B cell (primary cell): Measurements from ENCODE around the gene MESD. TPM values are rescaled to one million over a fixed set of nuclear protein-coding genes. Genes with fewer than 3 reads are reported as not detected.

Experiments used
- ATAC-seq: fragments of 200-7000 bp; cut with Tn5 transposase; one replicate; pipeline ENCODE4 v1.10.0; 2021; ENCODE audit warnings: low read depth, mild to moderate bottlenecking, moderate number of reproducible peaks, moderate library complexity
- CTCF ChIA-PET: fragments of 350-600 bp; sonication (Branson Sonifier 250); formaldehyde crosslinking; loops from one replicate; lab custom pipeline; 2021; ENCODE audit warnings: antibody characterized with exemption, inconsistent platforms; lab: Charles Lee
- POLR2A ChIA-PET: fragments of 350-600 bp; sonication (Branson Sonifier 250); formaldehyde crosslinking; loops from one replicate; lab custom pipeline; 2021; ENCODE audit warnings: antibody characterized with exemption; lab: Charles Lee
- DNase-seq: peaks from one replicate; pipeline ENCODE4 v3.0.0; 2013
- H2AFZ ChIP-seq: 2 replicates; pipeline ENCODE4 v1.6.1; 2012; ENCODE audit warnings: mild to moderate bottlenecking, low read depth, low read length; ENCODE audit not compliant: insufficient read depth, poor library complexity, severe bottlenecking
- H3K27ac ChIP-seq, 2 donors: 1 replicate in 1 of 2; 2 replicates in 1 of 2; pipeline ENCODE4 v1.5.1; 2012 to 2013; ENCODE audit warnings: low read length in 2 of 2, mild to moderate bottlenecking in 2 of 2, moderate library complexity in 1 of 2
- H3K27me3 ChIP-seq, 4 experiments: fragments of 200-600 bp in 1 of 4; sonication (generic) in 1 of 4; replicated peaks in 1 of 4; 1 replicate in 2 of 4; 2 replicates in 2 of 4; pipeline versions ENCODE4 v1.6.1 to v1.7.0; 2013 to 2016; ENCODE audit warnings: low read length in 3 of 4, mild to moderate bottlenecking in 2 of 4, mixed read lengths in 1 of 4, moderate library complexity in 1 of 4; ENCODE audit not compliant: insufficient read depth in 4 of 4, control insufficient read depth in 3 of 4; ENCODE audit errors: control extremely low read depth in 1 of 4
- H3K36me3 ChIP-seq, 2 experiments: replicated peaks in 1 of 2; 1 replicate in 1 of 2; 2 replicates in 1 of 2; pipeline versions ENCODE4 v1.6.1 to v1.7.1; 2013; ENCODE audit warnings: low read length in 1 of 2; ENCODE audit not compliant: insufficient read depth in 2 of 2, control insufficient read depth in 1 of 2; ENCODE audit errors: control extremely low read depth in 1 of 2, extremely low read depth in 1 of 2
- H3K4me1 ChIP-seq, 2 donors: fragments of 200-600 bp in 1 of 2; sonication (generic) in 1 of 2; 1 replicate in 1 of 2; 2 replicates in 1 of 2; pipeline versions ENCODE4 v1.5.1 to v1.6.1; 2013 to 2017; ENCODE audit warnings: low read length in 2 of 2; ENCODE audit not compliant: control insufficient read depth in 2 of 2, insufficient read depth in 2 of 2
- H3K4me2 ChIP-seq: replicated peaks from 2 replicates; pipeline ENCODE3; 2012; ENCODE audit warnings: mild to moderate bottlenecking, low read depth, low read length; ENCODE audit not compliant: poor library complexity, severe bottlenecking
- H3K4me3 ChIP-seq, 5 experiments: fragments of 200-600 bp in 1 of 5; sonication (generic) in 1 of 5; 1 replicate in 3 of 5; 2 replicates in 2 of 5; pipeline versions ENCODE4 v1.5.1 to v1.7.0; 2011 to 2016; ENCODE audit warnings: low read length in 4 of 5, mild to moderate bottlenecking in 4 of 5, low read depth in 2 of 5, control low read depth in 1 of 5, moderate library complexity in 1 of 5; ENCODE audit not compliant: insufficient read depth in 1 of 5; ENCODE audit errors: control extremely low read depth in 1 of 5, extremely low read depth in 1 of 5
- H3K79me2 ChIP-seq: fragments of 200-600 bp; sonication (generic); one replicate; pipeline ENCODE4 v1.6.0; 2016; ENCODE audit warnings: low read length; ENCODE audit not compliant: control insufficient read depth, insufficient read depth
- H3K9ac ChIP-seq: fragments of 200-600 bp; sonication (generic); 2 replicates; pipeline ENCODE4 v1.6.1; 2017; ENCODE audit warnings: mild to moderate bottlenecking, low read length, moderate library complexity
- H3K9me3 ChIP-seq, 3 donors: one replicate each; pipeline versions ENCODE4 v1.6.1 to v1.7.1; 2013; ENCODE audit warnings: low read length in 2 of 3; ENCODE audit not compliant: control insufficient read depth in 2 of 3, insufficient read depth in 1 of 3; ENCODE audit errors: control extremely low read depth in 1 of 3
- H4K20me1 ChIP-seq: 2 replicates; pipeline ENCODE4 v1.6.0; 2012; ENCODE audit warnings: mild to moderate bottlenecking, low read length; ENCODE audit not compliant: insufficient read depth, control insufficient read depth, poor library complexity, severe bottlenecking
- H3K27ac Mint-ChIP-seq: one replicate; pipeline ENCODE4 v1.8.0; 2021; ENCODE audit warnings: mixed read lengths
- H3K27me3 Mint-ChIP-seq: one replicate; pipeline ENCODE4 v1.8.0; 2021; ENCODE audit warnings: mixed read lengths
- H3K4me1 Mint-ChIP-seq: one replicate; pipeline ENCODE4 v1.8.0; 2021; ENCODE audit warnings: mixed read lengths
- H3K4me3 Mint-ChIP-seq: one replicate; pipeline ENCODE4 v1.8.0; 2021; ENCODE audit warnings: mixed read lengths
- H3K9me3 Mint-ChIP-seq: one replicate; pipeline ENCODE4 v1.8.0; 2022; ENCODE audit warnings: mixed read lengths; ENCODE audit not compliant: insufficient read depth
- EZH2 ChIP-seq: IDR thresholded peaks from 2 replicates; pipeline ENCODE4 v1.6.1; 2012; ENCODE audit warnings: borderline replicate concordance, low read depth, mild to moderate bottlenecking, moderate library complexity, low read length; ENCODE audit not compliant: insufficient read depth, poor library complexity, severe bottlenecking
- WGBS: methylation state at CpG from one replicate; pipeline ENCODE4 v1.1.5; 2013; ENCODE audit warnings: missing lambda C conversion rate; ENCODE audit not compliant: insufficient coverage; 5-methylcytosine and 5-hydroxymethylcytosine counted together
- intact Hi-C: fragments of 100-400 bp; cut with micrococcal nuclease; formaldehyde crosslinking; loops from one replicate; pipeline ENCODE4 v1.10.0; 2022
- polyA plus RNA-seq: library from polyadenylated mRNA; depleted of rRNA; stranded (reverse); fragments of >200 nt; gene quantifications from 2 replicates; pipeline ENCODE4 v1.2.3, GENCODE V29; 2012
- total RNA-seq, 2 donors: library from RNA; stranded (reverse); fragments of 120-200 nt in 1 of 2; gene quantifications; 1 replicate in 1 of 2; 2 replicates in 1 of 2; pipeline versions ENCODE4 v1.2.3 to v1.2.4, GENCODE V29; 2013 to 2022
- TF ChIP-seq, protein P1 (sequence below): fragments of 200-600 bp; IDR thresholded peaks from one replicate; pipeline ENCODE4 v1.8.0; 2022; ENCODE audit warnings: antibody characterized with exemption, mild to moderate bottlenecking

The MESD gene
- total and polyA plus RNA-seq, 2 donors (not counting 1 experiment from before 2014, with no cell fraction given), result 7.9 to 35.3 TPM

DNA sequence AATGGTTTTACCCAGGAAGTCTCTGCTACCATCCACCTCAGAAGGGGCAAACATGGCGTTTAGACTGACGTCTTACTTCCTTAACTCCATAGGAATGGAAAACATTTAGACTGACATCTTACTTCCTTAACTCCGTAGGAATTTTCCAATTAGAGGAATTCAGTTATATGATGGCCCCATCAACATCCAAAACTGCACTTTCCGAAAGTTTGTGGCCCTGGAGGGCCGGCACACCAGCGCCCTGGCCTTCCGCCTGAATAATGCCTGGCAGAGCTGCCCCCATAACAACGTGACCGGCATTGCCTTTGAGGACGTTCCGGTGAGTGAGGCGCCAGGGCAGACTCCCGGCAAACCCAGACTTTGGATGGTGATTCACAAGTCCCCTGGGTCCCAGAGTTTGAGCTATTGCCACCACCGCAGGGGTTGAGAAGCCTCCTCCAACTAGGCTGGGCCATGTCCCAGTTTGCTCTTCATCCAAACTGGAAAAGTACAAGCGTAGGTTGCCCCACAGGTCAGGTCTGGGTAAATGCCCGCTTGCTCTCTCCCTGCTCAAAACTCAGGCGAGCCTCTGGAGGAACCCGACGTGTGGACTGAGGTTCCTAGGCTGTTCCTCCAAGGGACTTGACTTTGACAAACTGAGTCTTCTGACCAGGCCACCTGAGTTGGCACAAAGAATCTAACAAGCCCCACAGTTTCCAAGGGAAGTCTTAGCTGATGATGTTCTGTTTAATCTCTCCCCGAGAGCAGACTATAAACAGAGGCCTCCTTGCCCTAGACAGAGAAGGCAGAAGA is 57.7 kb downstream of the MESD start:
- no peaks in the 10 kb centered on the region for H3K4me1 ChIP-seq
- CTCF ChIA-PET, result no interaction called here

DNA sequence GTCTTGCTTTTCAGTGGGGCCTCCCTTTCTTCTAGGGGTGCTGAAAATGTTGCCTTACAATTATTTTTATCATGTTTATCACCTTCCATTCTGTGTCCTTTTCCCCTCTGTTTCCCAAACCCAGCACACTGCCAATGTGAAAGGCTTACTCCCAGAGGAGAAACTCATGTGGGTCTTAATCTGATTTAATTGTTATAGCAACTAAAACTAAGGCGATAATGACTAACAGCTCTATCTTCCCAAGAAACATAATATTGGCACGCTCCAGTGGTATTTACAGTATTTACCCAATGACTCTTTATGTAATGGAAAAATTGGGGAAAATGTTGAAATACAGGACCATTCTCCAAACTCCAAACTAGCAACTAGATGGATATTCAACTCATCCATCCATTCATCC is 58.4 kb downstream of the MESD start:
- H3K27me3 Mint-ChIP-seq, result no peaks in the 10 kb centered on the region
- H3K27ac Mint-ChIP-seq, result no peak overlapping the region
- no peaks in the 10 kb centered on the region for H3K4me1 Mint-ChIP-seq
- no peak for DNase-seq
- Histone ChIP-seq H3K9me3 (no peaks in the 10 kb centered on the region), H3K27ac (no peak overlapping the region), H2AFZ (no peak overlapping the region), H4K20me1 (no peaks in the 10 kb centered on the region), H3K79me2 (no peaks in the 10 kb centered on the region), H3K4me1 (no peaks in the 10 kb centered on the region), H3K4me2 (no peak overlapping the region), H3K27me3 (no peaks in the 10 kb centered on the region), H3K36me3 (no peaks in the 10 kb centered on the region), H3K4me3 (no peak overlapping the region), H3K9ac (no peak overlapping the region)
- H3K4me3 Mint-ChIP-seq, result no peak overlapping the region
- POLR2A ChIA-PET, result no interaction called here
- ATAC-seq, result no peak
- intact Hi-C loops, result no loop called here
- no peak for TF ChIP-seq EZH2
- TF ChIP-seq, protein P1, sequence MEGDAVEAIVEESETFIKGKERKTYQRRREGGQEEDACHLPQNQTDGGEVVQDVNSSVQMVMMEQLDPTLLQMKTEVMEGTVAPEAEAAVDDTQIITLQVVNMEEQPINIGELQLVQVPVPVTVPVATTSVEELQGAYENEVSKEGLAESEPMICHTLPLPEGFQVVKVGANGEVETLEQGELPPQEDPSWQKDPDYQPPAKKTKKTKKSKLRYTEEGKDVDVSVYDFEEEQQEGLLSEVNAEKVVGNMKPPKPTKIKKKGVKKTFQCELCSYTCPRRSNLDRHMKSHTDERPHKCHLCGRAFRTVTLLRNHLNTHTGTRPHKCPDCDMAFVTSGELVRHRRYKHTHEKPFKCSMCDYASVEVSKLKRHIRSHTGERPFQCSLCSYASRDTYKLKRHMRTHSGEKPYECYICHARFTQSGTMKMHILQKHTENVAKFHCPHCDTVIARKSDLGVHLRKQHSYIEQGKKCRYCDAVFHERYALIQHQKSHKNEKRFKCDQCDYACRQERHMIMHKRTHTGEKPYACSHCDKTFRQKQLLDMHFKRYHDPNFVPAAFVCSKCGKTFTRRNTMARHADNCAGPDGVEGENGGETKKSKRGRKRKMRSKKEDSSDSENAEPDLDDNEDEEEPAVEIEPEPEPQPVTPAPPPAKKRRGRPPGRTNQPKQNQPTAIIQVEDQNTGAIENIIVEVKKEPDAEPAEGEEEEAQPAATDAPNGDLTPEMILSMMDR, result no peak
- CTCF ChIA-PET, result interaction anchor here (1.1 kb wide), 1 partner anchor 39 kb away, joined by 3 read pairs; no protein-coding TSS in a partner anchor
- no peaks in the 10 kb centered on the region for H3K9me3 Mint-ChIP-seq
- no CpG with 5 or more reads among the region's 2 CpGs for WGBS

More for the DNA sequence above, 57.7 kb downstream of the MESD start:
- Histone ChIP-seq H3K4me3 (no peak overlapping the region), H3K36me3 (no peaks in the 10 kb centered on the region), H3K9ac (no peak overlapping the region), H4K20me1 (no peaks in the 10 kb centered on the region), H2AFZ (no peak overlapping the region), H3K9me3 (no peaks in the 10 kb centered on the region), H3K79me2 (no peaks in the 10 kb centered on the region), H3K4me2 (no peak overlapping the region), H3K27ac (no peak overlapping the region), H3K27me3 (no peaks in the 10 kb centered on the region)
- intact Hi-C loops, result no loop called here
- Mint-ChIP-seq H3K9me3 (no peaks in the 10 kb centered on the region), H3K27me3 (no peaks in the 10 kb centered on the region), H3K4me3 (no peak overlapping the region), H3K4me1 (no peaks in the 10 kb centered on the region), H3K27ac (no peak overlapping the region)
- ATAC-seq (no peak), DNase-seq (no peak)
- POLR2A ChIA-PET, result no interaction called here
- 98% methylated on average over 19 of the region's 20 CpGs for WGBS
- TF ChIP-seq, protein P1, result no peak
- no peak for TF ChIP-seq EZH2
